HepG2 (cell line): ENCODE measurements around the gene SNRNP27. TPM values are rescaled to one million over a fixed set of nuclear protein-coding genes. Genes with fewer than 3 reads are reported as not detected.
A peak's percentile ranks its signal among the peaks of the same experiment; 100 is the strongest.

Source experiments
- CCAR2 ChIP-seq: fragments of 200-400 bp; formaldehyde crosslinking; optimal IDR thresholded peaks from 2 replicates; pipeline ENCODE3; 2018; ENCODE audit warnings: low read depth, mild to moderate bottlenecking, low read length, moderate library complexity
- DPF2 ChIP-seq: sonication (generic); formaldehyde crosslinking; IDR thresholded peaks from 2 replicates; pipeline ENCODE4 v1.4.0; 2020; ENCODE audit warnings: mild to moderate bottlenecking, low read depth, missing genetic modification reagents, borderline replicate concordance
- GLI4 ChIP-seq: sonication (generic); formaldehyde crosslinking; IDR thresholded peaks from 2 replicates; pipeline ENCODE4 v1.5.1; 2020; ENCODE audit warnings: missing genetic modification reagents, mild to moderate bottlenecking, moderate library complexity, borderline replicate concordance
- MIER2 ChIP-seq: IDR thresholded peaks from 2 replicates; pipeline ENCODE4 v1.6.1; 2016; ENCODE audit warnings: missing biosample characterization, missing genetic modification reagents
- NBN ChIP-seq: fragments of 450-650 bp; conservative IDR thresholded peaks from 2 replicates; pipeline ENCODE4 v1.6.1; 2017
- NKX3-1 ChIP-seq: sonication (generic); formaldehyde crosslinking; IDR thresholded peaks from 2 replicates; pipeline ENCODE4 v1.5.0; 2020; ENCODE audit warnings: missing genetic modification reagents
- ONECUT2 ChIP-seq: sonication (generic); formaldehyde crosslinking; IDR thresholded peaks from 2 replicates; pipeline ENCODE4 v1.4.0; 2020; ENCODE audit warnings: missing genetic modification reagents
- PHF8 ChIP-seq: sonication (generic); formaldehyde crosslinking; IDR thresholded peaks from 2 replicates; pipeline ENCODE4 v1.5.0; 2020; ENCODE audit warnings: missing genetic modification reagents
- SMARCC2 ChIP-seq: fragments of 450-650 bp; IDR thresholded peaks from 2 replicates; pipeline ENCODE4 v1.6.1; 2017; ENCODE audit warnings: antibody characterized with exemption, mild to moderate bottlenecking
- SP1 ChIP-seq, 2 experiments: fragments of 450-650 bp in 1 of 2; sonication (generic) in 1 of 2; formaldehyde crosslinking in 1 of 2; IDR thresholded peaks; 2 replicates each; pipeline versions ENCODE4 v1.4.0 to v1.6.1; 2016 to 2020; ENCODE audit warnings: missing genetic modification reagents in 1 of 2
- ZBTB3 ChIP-seq: sonication (generic); formaldehyde crosslinking; IDR thresholded peaks from 2 replicates; pipeline ENCODE4 v1.4.0; 2020; ENCODE audit warnings: low read depth, mild to moderate bottlenecking, moderate library complexity, missing genetic modification reagents, borderline replicate concordance
- ZNF33B ChIP-seq: sonication (generic); formaldehyde crosslinking; IDR thresholded peaks from 2 replicates; pipeline ENCODE4 v1.5.1; 2020; ENCODE audit warnings: mild to moderate bottlenecking, missing genetic modification reagents
- ZNF749 ChIP-seq: sonication (generic); formaldehyde crosslinking; IDR thresholded peaks from 2 replicates; pipeline ENCODE4 v1.8.0; 2022; ENCODE audit warnings: mild to moderate bottlenecking, missing genetic modification reagents, moderate library complexity, borderline replicate concordance
- polyA plus RNA-seq, 8 experiments: library from polyadenylated mRNA; depleted of rRNA in 3 of 8; stranded (reverse) in 7 of 8; unstranded in 1 of 8; fragments of >200 nt; fragmentation: Illumina TruSeq in 4 of 8; extraction: Trizol in 4 of 8; gene quantifications; 2 replicates each; pipeline versions ENCODE4 v1.2.1 to v1.2.3, GENCODE V29; 2011 to 2016; ENCODE audit warnings: low read depth in 4 of 8, missing spikeins in 1 of 8, mixed read lengths in 1 of 8; ENCODE audit not compliant: insufficient read depth in 1 of 8
- total RNA-seq, 5 experiments: library from RNA; depleted of rRNA; stranded (reverse); fragments of >200 nt; fragmentation: Illumina TruSeq; extraction: Trizol; gene quantifications; 2 replicates each; pipeline ENCODE4 v1.2.3, GENCODE V29; 2016; ENCODE audit warnings: low read depth in 1 of 5
- TF ChIP-seq, protein P1 (sequence below): sonication (generic); formaldehyde crosslinking; IDR thresholded peaks from 2 replicates; pipeline ENCODE4 v1.4.0; 2020; ENCODE audit warnings: missing genetic modification reagents
- TF ChIP-seq, protein P2 (sequence below): sonication (generic); formaldehyde crosslinking; IDR thresholded peaks from 2 replicates; pipeline ENCODE4 v1.4.0; 2020; ENCODE audit warnings: missing genetic modification reagents
- TF ChIP-seq, protein P3 (sequence below): fragments of 450-650 bp; IDR thresholded peaks from 2 replicates; pipeline ENCODE4 v1.6.1; 2016
- TF ChIP-seq, protein P4 (sequence below): sonication (generic); formaldehyde crosslinking; conservative IDR thresholded peaks from 2 replicates; pipeline ENCODE4 v1.4.0; 2020; ENCODE audit warnings: mild to moderate bottlenecking, missing genetic modification reagents, moderate library complexity

SNRNP27 gene
- total and polyA plus RNA-seq, 2 of the 13 experiments (the other 11 are each of a cell fraction or from before 2014, with no cell fraction given): 49.8 to 54.6 TPM

DNA sequence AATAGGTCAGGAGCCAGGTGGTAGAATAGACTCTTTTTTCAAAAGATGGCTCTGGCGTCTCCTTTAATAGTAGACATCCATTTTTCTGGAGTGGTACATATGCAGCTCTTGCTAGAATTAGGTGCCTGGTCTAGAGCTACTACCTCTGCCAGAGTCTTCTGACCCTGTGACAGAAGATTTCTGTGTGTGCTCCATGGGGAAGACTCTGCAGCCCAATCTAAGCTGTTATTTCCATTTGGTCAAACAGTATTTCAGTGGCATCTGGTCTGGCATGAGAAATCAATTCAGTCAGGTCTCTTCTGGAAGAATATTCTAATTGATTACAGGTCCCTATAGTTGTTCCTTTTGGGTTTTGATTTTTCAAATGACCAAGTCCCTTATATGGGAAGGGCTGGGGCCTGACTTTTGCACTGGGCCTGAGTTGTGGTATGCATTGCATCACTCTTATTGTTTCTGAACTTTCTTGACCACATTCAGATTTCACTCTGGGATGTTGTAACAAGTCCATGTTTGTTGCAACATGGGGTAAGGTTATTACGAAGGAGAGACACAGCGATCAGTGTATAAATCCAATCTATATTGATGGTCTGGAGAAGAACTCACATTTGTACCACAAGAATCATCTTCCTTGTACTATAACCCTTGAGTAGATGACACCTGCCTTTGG lies 33.2 kb downstream of the SNRNP27 start (continued):
- TF ChIP-seq, protein P1, sequence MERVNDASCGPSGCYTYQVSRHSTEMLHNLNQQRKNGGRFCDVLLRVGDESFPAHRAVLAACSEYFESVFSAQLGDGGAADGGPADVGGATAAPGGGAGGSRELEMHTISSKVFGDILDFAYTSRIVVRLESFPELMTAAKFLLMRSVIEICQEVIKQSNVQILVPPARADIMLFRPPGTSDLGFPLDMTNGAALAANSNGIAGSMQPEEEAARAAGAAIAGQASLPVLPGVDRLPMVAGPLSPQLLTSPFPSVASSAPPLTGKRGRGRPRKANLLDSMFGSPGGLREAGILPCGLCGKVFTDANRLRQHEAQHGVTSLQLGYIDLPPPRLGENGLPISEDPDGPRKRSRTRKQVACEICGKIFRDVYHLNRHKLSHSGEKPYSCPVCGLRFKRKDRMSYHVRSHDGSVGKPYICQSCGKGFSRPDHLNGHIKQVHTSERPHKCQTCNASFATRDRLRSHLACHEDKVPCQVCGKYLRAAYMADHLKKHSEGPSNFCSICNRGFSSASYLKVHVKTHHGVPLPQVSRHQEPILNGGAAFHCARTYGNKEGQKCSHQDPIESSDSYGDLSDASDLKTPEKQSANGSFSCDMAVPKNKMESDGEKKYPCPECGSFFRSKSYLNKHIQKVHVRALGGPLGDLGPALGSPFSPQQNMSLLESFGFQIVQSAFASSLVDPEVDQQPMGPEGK (CRISPR knock-in tag): peak; percentile 43; the same call in 1 of the 2 replicates
- TF ChIP-seq MIER2 (CRISPR knock-in tag) (no peak), SMARCC2 (no peak), SP1 (IDR thresholded peaks at IDR 0.05) (no peak), SP1 (CRISPR knock-in tag; IDR thresholded peaks at IDR 0.05) (no peak), ONECUT2 (CRISPR knock-in tag) (no peak), ZNF749 (CRISPR knock-in tag) (no peak), CCAR2 (no peak), GLI4 (CRISPR knock-in tag) (no peak), NBN (no peak), ZBTB3 (CRISPR knock-in tag) (no peak), NKX3-1 (CRISPR knock-in tag) (no peak), DPF2 (CRISPR knock-in tag) (no peak), PHF8 (CRISPR knock-in tag) (no peak), ZNF33B (CRISPR knock-in tag) (no peak)
- TF ChIP-seq, protein P2, sequence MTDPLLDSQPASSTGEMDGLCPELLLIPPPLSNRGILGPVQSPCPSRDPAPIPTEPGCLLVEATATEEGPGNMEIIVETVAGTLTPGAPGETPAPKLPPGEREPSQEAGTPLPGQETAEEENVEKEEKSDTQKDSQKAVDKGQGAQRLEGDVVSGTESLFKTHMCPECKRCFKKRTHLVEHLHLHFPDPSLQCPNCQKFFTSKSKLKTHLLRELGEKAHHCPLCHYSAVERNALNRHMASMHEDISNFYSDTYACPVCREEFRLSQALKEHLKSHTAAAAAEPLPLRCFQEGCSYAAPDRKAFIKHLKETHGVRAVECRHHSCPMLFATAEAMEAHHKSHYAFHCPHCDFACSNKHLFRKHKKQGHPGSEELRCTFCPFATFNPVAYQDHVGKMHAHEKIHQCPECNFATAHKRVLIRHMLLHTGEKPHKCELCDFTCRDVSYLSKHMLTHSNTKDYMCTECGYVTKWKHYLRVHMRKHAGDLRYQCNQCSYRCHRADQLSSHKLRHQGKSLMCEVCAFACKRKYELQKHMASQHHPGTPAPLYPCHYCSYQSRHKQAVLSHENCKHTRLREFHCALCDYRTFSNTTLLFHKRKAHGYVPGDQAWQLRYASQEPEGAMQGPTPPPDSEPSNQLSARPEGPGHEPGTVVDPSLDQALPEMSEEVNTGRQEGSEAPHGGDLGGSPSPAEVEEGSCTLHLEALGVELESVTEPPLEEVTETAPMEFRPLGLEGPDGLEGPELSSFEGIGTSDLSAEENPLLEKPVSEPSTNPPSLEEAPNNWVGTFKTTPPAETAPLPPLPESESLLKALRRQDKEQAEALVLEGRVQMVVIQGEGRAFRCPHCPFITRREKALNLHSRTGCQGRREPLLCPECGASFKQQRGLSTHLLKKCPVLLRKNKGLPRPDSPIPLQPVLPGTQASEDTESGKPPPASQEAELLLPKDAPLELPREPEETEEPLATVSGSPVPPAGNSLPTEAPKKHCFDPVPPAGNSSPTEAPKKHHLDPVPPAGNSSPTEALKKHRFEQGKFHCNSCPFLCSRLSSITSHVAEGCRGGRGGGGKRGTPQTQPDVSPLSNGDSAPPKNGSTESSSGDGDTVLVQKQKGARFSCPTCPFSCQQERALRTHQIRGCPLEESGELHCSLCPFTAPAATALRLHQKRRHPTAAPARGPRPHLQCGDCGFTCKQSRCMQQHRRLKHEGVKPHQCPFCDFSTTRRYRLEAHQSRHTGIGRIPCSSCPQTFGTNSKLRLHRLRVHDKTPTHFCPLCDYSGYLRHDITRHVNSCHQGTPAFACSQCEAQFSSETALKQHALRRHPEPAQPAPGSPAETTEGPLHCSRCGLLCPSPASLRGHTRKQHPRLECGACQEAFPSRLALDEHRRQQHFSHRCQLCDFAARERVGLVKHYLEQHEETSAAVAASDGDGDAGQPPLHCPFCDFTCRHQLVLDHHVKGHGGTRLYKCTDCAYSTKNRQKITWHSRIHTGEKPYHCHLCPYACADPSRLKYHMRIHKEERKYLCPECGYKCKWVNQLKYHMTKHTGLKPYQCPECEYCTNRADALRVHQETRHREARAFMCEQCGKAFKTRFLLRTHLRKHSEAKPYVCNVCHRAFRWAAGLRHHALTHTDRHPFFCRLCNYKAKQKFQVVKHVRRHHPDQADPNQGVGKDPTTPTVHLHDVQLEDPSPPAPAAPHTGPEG: no peak
- TF ChIP-seq, protein P3, sequence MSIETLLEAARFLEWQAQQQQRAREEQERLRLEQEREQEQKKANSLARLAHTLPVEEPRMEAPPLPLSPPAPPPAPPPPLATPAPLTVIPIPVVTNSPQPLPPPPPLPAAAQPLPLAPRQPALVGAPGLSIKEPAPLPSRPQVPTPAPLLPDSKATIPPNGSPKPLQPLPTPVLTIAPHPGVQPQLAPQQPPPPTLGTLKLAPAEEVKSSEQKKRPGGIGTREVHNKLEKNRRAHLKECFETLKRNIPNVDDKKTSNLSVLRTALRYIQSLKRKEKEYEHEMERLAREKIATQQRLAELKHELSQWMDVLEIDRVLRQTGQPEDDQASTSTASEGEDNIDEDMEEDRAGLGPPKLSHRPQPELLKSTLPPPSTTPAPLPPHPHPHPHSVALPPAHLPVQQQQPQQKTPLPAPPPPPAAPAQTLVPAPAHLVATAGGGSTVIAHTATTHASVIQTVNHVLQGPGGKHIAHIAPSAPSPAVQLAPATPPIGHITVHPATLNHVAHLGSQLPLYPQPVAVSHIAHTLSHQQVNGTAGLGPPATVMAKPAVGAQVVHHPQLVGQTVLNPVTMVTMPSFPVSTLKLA: no peak
- TF ChIP-seq, protein P4, sequence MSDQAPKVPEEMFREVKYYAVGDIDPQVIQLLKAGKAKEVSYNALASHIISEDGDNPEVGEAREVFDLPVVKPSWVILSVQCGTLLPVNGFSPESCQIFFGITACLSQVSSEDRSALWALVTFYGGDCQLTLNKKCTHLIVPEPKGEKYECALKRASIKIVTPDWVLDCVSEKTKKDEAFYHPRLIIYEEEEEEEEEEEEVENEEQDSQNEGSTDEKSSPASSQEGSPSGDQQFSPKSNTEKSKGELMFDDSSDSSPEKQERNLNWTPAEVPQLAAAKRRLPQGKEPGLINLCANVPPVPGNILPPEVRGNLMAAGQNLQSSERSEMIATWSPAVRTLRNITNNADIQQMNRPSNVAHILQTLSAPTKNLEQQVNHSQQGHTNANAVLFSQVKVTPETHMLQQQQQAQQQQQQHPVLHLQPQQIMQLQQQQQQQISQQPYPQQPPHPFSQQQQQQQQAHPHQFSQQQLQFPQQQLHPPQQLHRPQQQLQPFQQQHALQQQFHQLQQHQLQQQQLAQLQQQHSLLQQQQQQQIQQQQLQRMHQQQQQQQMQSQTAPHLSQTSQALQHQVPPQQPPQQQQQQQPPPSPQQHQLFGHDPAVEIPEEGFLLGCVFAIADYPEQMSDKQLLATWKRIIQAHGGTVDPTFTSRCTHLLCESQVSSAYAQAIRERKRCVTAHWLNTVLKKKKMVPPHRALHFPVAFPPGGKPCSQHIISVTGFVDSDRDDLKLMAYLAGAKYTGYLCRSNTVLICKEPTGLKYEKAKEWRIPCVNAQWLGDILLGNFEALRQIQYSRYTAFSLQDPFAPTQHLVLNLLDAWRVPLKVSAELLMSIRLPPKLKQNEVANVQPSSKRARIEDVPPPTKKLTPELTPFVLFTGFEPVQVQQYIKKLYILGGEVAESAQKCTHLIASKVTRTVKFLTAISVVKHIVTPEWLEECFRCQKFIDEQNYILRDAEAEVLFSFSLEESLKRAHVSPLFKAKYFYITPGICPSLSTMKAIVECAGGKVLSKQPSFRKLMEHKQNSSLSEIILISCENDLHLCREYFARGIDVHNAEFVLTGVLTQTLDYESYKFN (CRISPR knock-in tag): no peak
